GM12878 (cell line): ENCODE measurements around the gene MAP3K5. TPM values are rescaled to one million over a fixed set of nuclear protein-coding genes. Genes with fewer than 3 reads are reported as not detected.

Source experiments
- ATAC-seq: fragments of 200-7000 bp; cut with Tn5 transposase; 3 replicates; pipeline ENCODE4 v1.9.1; 2020; ENCODE audit warnings: mild to moderate bottlenecking, moderate library complexity
- BruUV-seq: library from RNA; stranded (reverse); fragments of 400-500 nt; replicated peaks from 2 replicates; lab custom pipeline; 2021; lab: Mats Ljungman, UMichigan
- CTCF ChIA-PET: fragments of 300-600 bp; sonication (Branson Sonifier 250); formaldehyde crosslinking; extraction: SDS; loops from one replicate; lab custom pipeline; 2021; ENCODE audit warnings: inconsistent platforms; lab: Yijun Ruan, JAX
- POLR2A ChIA-PET: fragments of 350-600 bp; formaldehyde crosslinking; extraction: SDS; loops from one replicate; lab custom pipeline; 2021; ENCODE audit warnings: inconsistent platforms; lab: Charles Lee
- RAD21 ChIA-PET: fragments of 300-600 bp; sonication (Branson Sonifier 250); formaldehyde crosslinking; loops from one replicate; lab custom pipeline; 2023; ENCODE audit warnings: antibody characterized with exemption; ENCODE audit not compliant: unreplicated experiment; lab: Charles Lee
- SMC1A ChIA-PET: fragments of 300-600 bp; sonication (Branson Sonifier 250); formaldehyde crosslinking; loops from one replicate; lab custom pipeline; 2023; ENCODE audit not compliant: unreplicated experiment, uncharacterized antibody; lab: Charles Lee
- DNase-seq: peaks from one replicate; pipeline ENCODE4 v3.0.0-alpha.2; 2011; ENCODE audit warnings: low read depth, low spot score
- FAIRE-seq: peaks from 3 replicates; lab custom pipeline; 2011; peaks lifted over from hg19 to GRCh38; lab: Jason Lieb, UNC
- H2AFZ ChIP-seq: 2 replicates; pipeline ENCODE4 v1.6.0; 2011; ENCODE audit warnings: low read depth, low read length, control low read depth; ENCODE audit not compliant: control insufficient read depth
- H3K27ac ChIP-seq: 2 replicates; pipeline ENCODE4 v1.5.1; 2011; ENCODE audit warnings: control low read depth; ENCODE audit not compliant: control insufficient read depth, insufficient read depth
- H3K27me3 ChIP-seq, 2 experiments: replicated peaks in 1 of 2; 2 replicates each; pipeline versions ENCODE4 v1.6.0 to v1.6.1; 2011; ENCODE audit warnings: low read length in 1 of 2; ENCODE audit not compliant: control insufficient read depth in 2 of 2, insufficient read depth in 2 of 2
- H3K36me3 ChIP-seq, 2 experiments: 2 replicates each; pipeline ENCODE4 v1.5.1; 2011; ENCODE audit warnings: low read length in 1 of 2; ENCODE audit not compliant: control insufficient read depth in 2 of 2, insufficient read depth in 2 of 2
- H3K4me1 ChIP-seq: 2 replicates; pipeline ENCODE4 v1.6.1; 2011; ENCODE audit warnings: mild to moderate bottlenecking, low read length, moderate library complexity, mixed read lengths; ENCODE audit not compliant: control insufficient read depth, insufficient read depth
- H3K4me2 ChIP-seq: 2 replicates; pipeline ENCODE4 v1.6.0; 2011; ENCODE audit warnings: control low read depth; ENCODE audit not compliant: control insufficient read depth, insufficient read depth
- H3K4me3 ChIP-seq: fragments of 200-600 bp; sonication (generic); 2 replicates; pipeline ENCODE4 v1.5.1; 2016
- H3K79me2 ChIP-seq: 2 replicates; pipeline ENCODE4 v1.6.0; 2011; ENCODE audit warnings: low read length; ENCODE audit not compliant: control insufficient read depth, insufficient read depth
- H3K9ac ChIP-seq: 2 replicates; pipeline ENCODE4 v1.8.0; 2011; ENCODE audit warnings: low read length, control low read depth, mixed read lengths; ENCODE audit not compliant: control insufficient read depth, insufficient read depth
- H3K9me3 ChIP-seq: replicated peaks from 3 replicates; pipeline ENCODE4 v1.5.1; 2011; ENCODE audit warnings: mild to moderate bottlenecking, low read length; ENCODE audit not compliant: control insufficient read depth, insufficient read depth
- H4K20me1 ChIP-seq: 2 replicates; pipeline ENCODE4 v1.6.0; 2011; ENCODE audit not compliant: control insufficient read depth, insufficient read depth
- CBX5 ChIP-seq: sonication (generic); IDR thresholded peaks from 2 replicates; pipeline ENCODE4 v1.6.1; 2016; ENCODE audit warnings: low read depth, moderate library complexity, mild to moderate bottlenecking, inconsistent platforms
- JUND ChIP-seq: IDR thresholded peaks from 2 replicates; pipeline ENCODE4 v1.6.1; 2012; ENCODE audit warnings: low read depth, mild to moderate bottlenecking, low read length, improper control_type of control experiment, moderate library complexity
- SUPT20H ChIP-seq: IDR thresholded peaks from 2 replicates; pipeline ENCODE4 v1.6.1; 2011; ENCODE audit warnings: low read depth, mild to moderate bottlenecking, low read length, moderate library complexity, borderline replicate concordance; ENCODE audit not compliant: control insufficient read depth
- ZNF687 ChIP-seq: fragments of 450-650 bp; IDR thresholded peaks from 2 replicates; pipeline ENCODE4 v1.6.1; 2017; ENCODE audit warnings: mild to moderate bottlenecking, moderate library complexity
- WGBS: methylation state at CpG from one replicate; pipeline ENCODE4 v1.1.6; 2016; ENCODE audit warnings: low lambda C conversion rate; ENCODE audit not compliant: insufficient replicate concordance, insufficient coverage; ENCODE audit errors: missing lambda C conversion rate; 5-methylcytosine and 5-hydroxymethylcytosine counted together
- in situ Hi-C: fragments of 300-500 bp; cut with MboI; formaldehyde crosslinking; loops from 9 replicates; pipeline ENCODE4 v1.14.3; 2018; ENCODE audit warnings: mixed read lengths
- intact Hi-C: fragments of 100-400 bp; cut with micrococcal nuclease; formaldehyde crosslinking; loops from one replicate; pipeline ENCODE4 v1.14.2; 2022; ENCODE audit not compliant: unreplicated experiment
- polyA plus RNA-seq, 11 experiments: library from polyadenylated mRNA; depleted of rRNA in 4 of 11; unstranded in 6 of 11; stranded (reverse) in 5 of 11; fragments of >200 nt; fragmentation: Nextera tagmentation in 4 of 11; fragmentation: Illumina TruSeq in 1 of 11; extraction: Ambion mirVana in 4 of 11; extraction: Trizol in 1 of 11; gene quantifications; 1 replicate in 1 of 11; 2 replicates in 10 of 11; pipeline versions ENCODE4 v1.2.1 to v1.2.3, GENCODE V29; 2011 to 2016; ENCODE audit warnings: inconsistent platforms in 2 of 11, missing spikeins in 2 of 11, low read depth in 1 of 11
- total RNA-seq, 4 experiments: library from RNA; depleted of rRNA in 3 of 4; stranded (reverse); fragments of >200 nt in 3 of 4; fragmentation: Illumina TruSeq in 1 of 4; extraction: Trizol in 1 of 4; gene quantifications; 2 replicates each; pipeline versions ENCODE4 v1.2.1 to v1.2.3, GENCODE V29; 2013 to 2021

MAP3K5 gene
- total and polyA plus RNA-seq, 10 of the 15 experiments (the other 5 are each of a cell fraction or from before 2014, with no cell fraction given): 5.4 to 34.3 (median 26.4) TPM

- FAIRE-seq (no peak), ATAC-seq (no peak), DNase-seq (no peak)
- RAD21 ChIA-PET: interaction anchor here (1.4 kb wide), 1 partner anchor 109 kb away, joined by 3 read pairs; the partner anchor contains the start of gene MAP3K5
- Histone ChIP-seq H3K36me3 (peaks cover 0 to 11% of the 10 kb centered on the region in 2 experiments), H3K27ac (no peak overlapping the region), H4K20me1 (no peaks in the 10 kb centered on the region), H2AFZ (no peak overlapping the region), H3K79me2 (peaks cover 6% of the 10 kb centered on the region), H3K9ac (no peak overlapping the region), H3K4me1 (no peaks in the 10 kb centered on the region), H3K27me3 (no peaks in the 10 kb centered on the region), H3K4me3 (no peak overlapping the region), H3K9me3 (no peaks in the 10 kb centered on the region; the same call in 2 of the 3 replicates), H3K4me2 (no peak overlapping the region)
- intact Hi-C loops (no loop called here), in situ Hi-C loops (no loop called here)
- WGBS: 89% methylated on average over 4 of the region's 4 CpGs
- TF ChIP-seq JUND (no peak), ZNF687 (no peak), SUPT20H (no peak), CBX5 (no peak)
- no TSS peak for BruUV-seq
- SMC1A ChIA-PET: interaction anchor here (1.9 kb wide), 1 partner anchor 11 kb away, joined by 5 read pairs; no protein-coding TSS in a partner anchor
- POLR2A ChIA-PET: interaction anchor here (0.6 kb wide), 1 partner anchor 89 kb away, joined by 3 read pairs; no protein-coding TSS in a partner anchor
- CTCF ChIA-PET: interaction anchor here (0.6 to 9.8 kb wide), 2 partner anchors 39 to 120 kb away, joined by 4 to 48 read pairs; no protein-coding TSS in a partner anchor
Measured at GRCh38 chr6:136683209-136683941, 108.9 kb downstream of the MAP3K5 start.
